Muscle of leg (tissue), 11 donors: ENCODE measurements around the gene CORO6. TPM values are rescaled to one million over a fixed set of nuclear protein-coding genes. Genes with fewer than 3 reads are reported as not detected.

Experiments
- DNase-seq: peaks from one replicate; pipeline ENCODE4 v3.0.0; 2013
- H3K27ac ChIP-seq: one replicate; pipeline ENCODE4 v1.5.1; 2013; ENCODE audit warnings: mild to moderate bottlenecking, low read length, control low read depth
- H3K27me3 ChIP-seq: one replicate; pipeline ENCODE4 v1.6.1; 2013; ENCODE audit warnings: low read length; ENCODE audit not compliant: control insufficient read depth, insufficient read depth
- H3K36me3 ChIP-seq: one replicate; pipeline ENCODE4 v1.6.1; 2013; ENCODE audit warnings: low read length; ENCODE audit not compliant: control insufficient read depth, insufficient read depth
- H3K4me1 ChIP-seq: one replicate; pipeline ENCODE4 v1.6.1; 2013; ENCODE audit warnings: low read length; ENCODE audit not compliant: control insufficient read depth, insufficient read depth
- H3K4me3 ChIP-seq: one replicate; pipeline ENCODE4 v1.5.1; 2013; ENCODE audit warnings: low read length, control low read depth
- H3K9me3 ChIP-seq: replicated peaks from 2 replicates; pipeline ENCODE4 v1.6.1; 2013; ENCODE audit warnings: low read depth, low read length; ENCODE audit not compliant: control insufficient read depth
- WGBS: methylation state at CpG from one replicate; pipeline ENCODE4 v1.1.5; 2013; ENCODE audit warnings: missing lambda C conversion rate; ENCODE audit not compliant: insufficient coverage; 5-methylcytosine and 5-hydroxymethylcytosine counted together
- polyA plus RNA-seq, 8 donors: library from polyadenylated mRNA; unstranded; fragments of 120-200 nt; gene quantifications; one replicate each; pipeline versions ENCODE4 v1.2.1 to v1.2.3, GENCODE V29; 2013; ENCODE audit warnings: inconsistent platforms in 1 of 8, low replicate concordance in 1 of 8; ENCODE audit not compliant: insufficient read length in 8 of 8, insufficient read depth in 1 of 8
- total RNA-seq: library from RNA; stranded (reverse); fragments of 120-200 nt; gene quantifications from one replicate; pipeline ENCODE4 v1.2.4, GENCODE V29; 2013

CORO6 gene
- total and polyA plus RNA-seq, 9 donors = 43.8 to 100.0 (median 78.6) TPM

GRCh38 chr17:29566473-29567303 is 56.0 kb downstream of the CORO6 start, which contains the start of gene ABHD15:
Gene ABHD15 (minus strand): TSS chr17:29567037. CDS start chr17:29566966, 71 bp downstream.
- Histone ChIP-seq H3K27me3 (peaks cover 25% of the 10 kb centered on the region), H3K4me1 (peaks cover 43% of the 10 kb centered on the region), H3K36me3 (peaks cover 18% of the 10 kb centered on the region), H3K4me3 (peak within 1 kb of the TSS; percentile 90), H3K27ac (peak within 1 kb of the TSS; percentile 87), H3K9me3 (no peaks in the 10 kb centered on the region)
- DNase-seq = peak; percentile 72
- WGBS = 1% methylated on average over 94 of the region's 94 CpGs

- Histone ChIP-seq H3K27ac (no peak overlapping the region), H3K36me3 (peaks cover 10% of the 10 kb centered on the region), H3K9me3 (no peaks in the 10 kb centered on the region), H3K4me3 (peak overlapping the region; percentile 39), H3K4me1 (peaks cover 45% of the 10 kb centered on the region), H3K27me3 (peaks cover 25% of the 10 kb centered on the region)
- WGBS = 22% methylated on average over 54 of the region's 55 CpGs
- peak; percentile 29 for DNase-seq
These were observed 56.9 kb downstream of the CORO6 start for GRCh38 chr17:29565643-29566472.

Other genes starting within 250 kb of the CORO6 start
- gene TAOK1, start 232.5 kb downstream of the CORO6 start, total RNA-seq = 35.0 TPM
- gene TAOK1, start 232.5 kb downstream of the CORO6 start, polyA plus RNA-seq = 10 to 100 TPM; 15.6 to 36.2 (median 30.9) TPM
- 3.1 TPM for gene ABHD15, start 55.9 kb downstream of the CORO6 start, total RNA-seq
- 1 to 10 TPM; 3.1 to 4.7 (median 3.4) TPM for gene ABHD15, start 55.9 kb downstream of the CORO6 start, polyA plus RNA-seq
- gene TP53I13, start 54.2 kb downstream of the CORO6 start, total RNA-seq = 33.1 TPM
- 10 to 100 TPM; 29.3 to 45.1 (median 35.0) TPM for gene TP53I13, start 54.2 kb downstream of the CORO6 start, polyA plus RNA-seq
- gene GIT1, start 33.3 kb downstream of the CORO6 start, total RNA-seq = 16.4 TPM
- 10 to 100 TPM; 25.9 to 33.7 (median 31.5) TPM for gene GIT1, start 33.3 kb downstream of the CORO6 start, polyA plus RNA-seq
- gene ANKRD13B, start 29.8 kb downstream of the CORO6 start, total RNA-seq = 8.1 TPM
- 10 to 100 TPM; 10.5 to 17.6 (median 14.4) TPM for gene ANKRD13B, start 29.8 kb downstream of the CORO6 start, polyA plus RNA-seq